ENCODE results near the gene CCDC200.
A peak's percentile ranks its signal among the peaks of the same experiment; 100 is the strongest.

The CCDC200 gene

GRCh38 chr17:43175213-43176118 is 53.0 kb downstream of the CCDC200 start:
- no peak for DNase-seq (ENCODE audit: low read depth)
- TF ChIP-seq, protein P1, sequence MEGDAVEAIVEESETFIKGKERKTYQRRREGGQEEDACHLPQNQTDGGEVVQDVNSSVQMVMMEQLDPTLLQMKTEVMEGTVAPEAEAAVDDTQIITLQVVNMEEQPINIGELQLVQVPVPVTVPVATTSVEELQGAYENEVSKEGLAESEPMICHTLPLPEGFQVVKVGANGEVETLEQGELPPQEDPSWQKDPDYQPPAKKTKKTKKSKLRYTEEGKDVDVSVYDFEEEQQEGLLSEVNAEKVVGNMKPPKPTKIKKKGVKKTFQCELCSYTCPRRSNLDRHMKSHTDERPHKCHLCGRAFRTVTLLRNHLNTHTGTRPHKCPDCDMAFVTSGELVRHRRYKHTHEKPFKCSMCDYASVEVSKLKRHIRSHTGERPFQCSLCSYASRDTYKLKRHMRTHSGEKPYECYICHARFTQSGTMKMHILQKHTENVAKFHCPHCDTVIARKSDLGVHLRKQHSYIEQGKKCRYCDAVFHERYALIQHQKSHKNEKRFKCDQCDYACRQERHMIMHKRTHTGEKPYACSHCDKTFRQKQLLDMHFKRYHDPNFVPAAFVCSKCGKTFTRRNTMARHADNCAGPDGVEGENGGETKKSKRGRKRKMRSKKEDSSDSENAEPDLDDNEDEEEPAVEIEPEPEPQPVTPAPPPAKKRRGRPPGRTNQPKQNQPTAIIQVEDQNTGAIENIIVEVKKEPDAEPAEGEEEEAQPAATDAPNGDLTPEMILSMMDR (conservative IDR thresholded peaks at IDR 0.05; ENCODE audit: low read depth, low read length): no peak
- H3K4me3 ChIP-seq (ENCODE audit: low read length): no peak overlapping the region

- peak overlapping the region; percentile 94 for H3K4me3 ChIP-seq (ENCODE audit: low read length)
- TF ChIP-seq, protein P1 (conservative IDR thresholded peaks at IDR 0.05; ENCODE audit: low read depth, low read length): peak; percentile 48
- DNase-seq (ENCODE audit: low read depth): peak; percentile 98
These were observed 56.6 kb downstream of the CCDC200 start for GRCh38 chr17:43171586-43172487.

Measured in retinal pigment epithelial cell (primary cell).